ENCODE data around the gene UBE2E3. TPM values are rescaled to one million over a fixed set of nuclear protein-coding genes. Genes with fewer than 3 reads are reported as not detected.

UBE2E3 gene
- total and polyA plus RNA-seq, 2 of the 4 experiments (the other 2 are of a cell fraction): 106 to 114 TPM

DNA sequence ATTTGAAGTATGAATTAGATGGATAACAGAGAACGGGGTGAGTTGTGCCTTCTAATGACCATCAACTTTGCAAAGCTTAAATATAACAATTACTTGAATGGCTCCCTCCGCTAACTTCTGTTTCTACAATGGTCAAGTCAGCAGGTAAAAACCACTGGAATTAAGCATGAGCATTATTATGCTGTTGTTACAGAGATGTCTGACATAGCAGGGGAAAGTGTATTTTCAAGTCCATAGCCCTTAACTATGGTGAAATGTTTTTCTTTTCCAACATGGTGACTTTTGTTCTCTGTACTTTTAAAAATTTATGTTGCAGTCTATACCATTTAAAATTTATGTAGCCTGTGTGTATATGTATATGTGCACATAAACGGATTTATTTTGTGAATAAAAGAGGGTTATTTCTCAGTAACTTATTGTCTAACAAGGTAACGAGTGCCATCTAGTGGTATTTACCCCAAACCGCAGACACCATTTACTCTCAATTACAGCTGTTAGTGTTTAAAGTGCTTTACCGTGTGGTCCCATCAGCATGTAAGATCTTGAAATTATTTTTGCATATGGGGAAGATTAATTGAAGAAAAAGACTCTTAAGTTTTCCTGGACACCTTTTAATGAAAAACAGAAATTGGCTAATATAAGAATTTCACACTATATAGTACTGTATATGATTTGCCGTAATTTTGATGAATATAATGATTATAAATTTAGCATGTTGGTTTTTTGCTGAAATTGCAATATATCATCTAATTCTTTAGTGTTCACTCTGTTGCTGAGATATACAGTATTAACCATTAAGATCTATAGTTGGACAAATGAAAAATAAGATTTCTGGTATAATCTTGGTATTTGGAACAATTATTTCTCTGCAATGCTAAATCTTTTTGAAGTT lies 78.2 kb downstream of the UBE2E3 start:
- Histone ChIP-seq H3K56ac (ENCODE audit: extremely low read depth, insufficient read depth, low read length) (no peak overlapping the region), H3K9me3 (ENCODE audit: control insufficient read depth, insufficient read depth, low read length) (no peaks in the 10 kb centered on the region), H3K18ac (ENCODE audit: low read depth, low read length) (no peak overlapping the region), H2BK20ac (ENCODE audit: low read depth, low read length) (no peak overlapping the region), H3K4ac (ENCODE audit: low read depth, low read length) (no peak overlapping the region), H3K36me3 (ENCODE audit: control insufficient read depth, insufficient read depth, low read length) (peaks cover 3% of the 10 kb centered on the region), H3K4me3 (ENCODE audit: insufficient read depth, low read depth, low read length) (no peak overlapping the region), H2AK9ac (replicated peaks; ENCODE audit: low read depth, low read length, poor library complexity) (no peak overlapping the region), H3K27ac (ENCODE audit: insufficient read depth, low read length) (no peak overlapping the region), H2AFZ (replicated peaks; ENCODE audit: low read length, poor library complexity) (no peak overlapping the region), H3K27me3 (ENCODE audit: control insufficient read depth, insufficient read depth, low read length) (no peaks in the 10 kb centered on the region), H4K8ac (ENCODE audit: low read depth in 2 of 2, low read length in 2 of 2) (no peak overlapping the region), H3K9ac (ENCODE audit: low read depth, low read length) (no peak overlapping the region), H4K91ac (ENCODE audit: insufficient read depth, low read depth, low read length) (no peak overlapping the region), H2BK15ac (ENCODE audit: low read depth, low read length) (no peak overlapping the region), H2BK120ac (ENCODE audit: low read depth, low read length) (no peak overlapping the region), H4K20me1 (ENCODE audit: insufficient read depth, low read length) (no peaks in the 10 kb centered on the region), H4K5ac (ENCODE audit: low read depth, low read length) (no peak overlapping the region), H3K79me1 (ENCODE audit: low read depth in 1 of 2, low read length in 2 of 2) (peaks cover 16 to 34% of the 10 kb centered on the region in 2 experiments; a peak in 3 of 4 replicates), H2BK5ac (ENCODE audit: low read depth, low read length, poor library complexity, severe bottlenecking) (no peak overlapping the region), H3K9me1 (ENCODE audit: insufficient read depth, low read length) (no peaks in the 10 kb centered on the region), H3K4me2 (ENCODE audit: low read depth, low read length) (no peak overlapping the region), H3K4me1 (ENCODE audit: control insufficient read depth, insufficient read depth, low read length) (no peaks in the 10 kb centered on the region), H3K23ac (ENCODE audit: low read depth, low read length) (no peak overlapping the region), H2AK5ac (ENCODE audit: low read depth, low read length) (no peak overlapping the region), H3K14ac (replicated peaks; ENCODE audit: low read depth, low read length) (no peak overlapping the region)
- in situ Hi-C loops (cut with MboI; ENCODE audit: low sequenced_read_pairs) (no loop called here), dilution Hi-C loops (cut with HindIII; ENCODE audit: low sequenced_read_pairs, unreplicated experiment) (no loop called here), intact Hi-C loops (cut with micrococcal nuclease) (loop anchor here (1.0 kb wide), 1 partner anchor 933 kb away; no protein-coding TSS in a partner anchor)
- POLR2A ChIA-PET (ENCODE audit: unreplicated experiment): interaction anchor here (0.7 kb wide), 1 partner anchor 83 kb away, joined by 4 read pairs; no protein-coding TSS in a partner anchor
- DNase-seq: peak; percentile 29
- TF ChIP-seq CEBPB (IDR thresholded peaks at IDR 0.05; ENCODE audit: low read depth, low read length) (no peak), RFX5 (IDR thresholded peaks at IDR 0.05; ENCODE audit: low read depth, low read length) (no peak), MAFK (IDR thresholded peaks at IDR 0.05; ENCODE audit: low read depth, low read length) (peak; percentile 67; the same call in 1 of the 2 replicates), CHD1 (IDR thresholded peaks at IDR 0.05; ENCODE audit: low read depth, low read length) (no peak), RAD21 (IDR thresholded peaks at IDR 0.05; ENCODE audit: low read length) (peak; percentile 67), SMC3 (IDR thresholded peaks at IDR 0.05; ENCODE audit: low read depth, low read length) (peak; percentile 53), MAZ (IDR thresholded peaks at IDR 0.05; ENCODE audit: borderline replicate concordance, low read depth, low read length) (no peak), NFE2L2 (IDR thresholded peaks at IDR 0.05; ENCODE audit: low read depth, low read length) (no peak), BHLHE40 (IDR thresholded peaks at IDR 0.05; ENCODE audit: low read depth, low read length) (no peak)
- TF ChIP-seq, protein P1, sequence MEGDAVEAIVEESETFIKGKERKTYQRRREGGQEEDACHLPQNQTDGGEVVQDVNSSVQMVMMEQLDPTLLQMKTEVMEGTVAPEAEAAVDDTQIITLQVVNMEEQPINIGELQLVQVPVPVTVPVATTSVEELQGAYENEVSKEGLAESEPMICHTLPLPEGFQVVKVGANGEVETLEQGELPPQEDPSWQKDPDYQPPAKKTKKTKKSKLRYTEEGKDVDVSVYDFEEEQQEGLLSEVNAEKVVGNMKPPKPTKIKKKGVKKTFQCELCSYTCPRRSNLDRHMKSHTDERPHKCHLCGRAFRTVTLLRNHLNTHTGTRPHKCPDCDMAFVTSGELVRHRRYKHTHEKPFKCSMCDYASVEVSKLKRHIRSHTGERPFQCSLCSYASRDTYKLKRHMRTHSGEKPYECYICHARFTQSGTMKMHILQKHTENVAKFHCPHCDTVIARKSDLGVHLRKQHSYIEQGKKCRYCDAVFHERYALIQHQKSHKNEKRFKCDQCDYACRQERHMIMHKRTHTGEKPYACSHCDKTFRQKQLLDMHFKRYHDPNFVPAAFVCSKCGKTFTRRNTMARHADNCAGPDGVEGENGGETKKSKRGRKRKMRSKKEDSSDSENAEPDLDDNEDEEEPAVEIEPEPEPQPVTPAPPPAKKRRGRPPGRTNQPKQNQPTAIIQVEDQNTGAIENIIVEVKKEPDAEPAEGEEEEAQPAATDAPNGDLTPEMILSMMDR (conservative IDR thresholded peaks at IDR 0.05; ENCODE audit: low read depth, low read length): peak; percentile 55
- TF ChIP-seq, protein P2, sequence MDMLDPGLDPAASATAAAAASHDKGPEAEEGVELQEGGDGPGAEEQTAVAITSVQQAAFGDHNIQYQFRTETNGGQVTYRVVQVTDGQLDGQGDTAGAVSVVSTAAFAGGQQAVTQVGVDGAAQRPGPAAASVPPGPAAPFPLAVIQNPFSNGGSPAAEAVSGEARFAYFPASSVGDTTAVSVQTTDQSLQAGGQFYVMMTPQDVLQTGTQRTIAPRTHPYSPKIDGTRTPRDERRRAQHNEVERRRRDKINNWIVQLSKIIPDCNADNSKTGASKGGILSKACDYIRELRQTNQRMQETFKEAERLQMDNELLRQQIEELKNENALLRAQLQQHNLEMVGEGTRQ (IDR thresholded peaks at IDR 0.05; ENCODE audit: low read depth, low read length): no peak
- TF ChIP-seq, protein P3, sequence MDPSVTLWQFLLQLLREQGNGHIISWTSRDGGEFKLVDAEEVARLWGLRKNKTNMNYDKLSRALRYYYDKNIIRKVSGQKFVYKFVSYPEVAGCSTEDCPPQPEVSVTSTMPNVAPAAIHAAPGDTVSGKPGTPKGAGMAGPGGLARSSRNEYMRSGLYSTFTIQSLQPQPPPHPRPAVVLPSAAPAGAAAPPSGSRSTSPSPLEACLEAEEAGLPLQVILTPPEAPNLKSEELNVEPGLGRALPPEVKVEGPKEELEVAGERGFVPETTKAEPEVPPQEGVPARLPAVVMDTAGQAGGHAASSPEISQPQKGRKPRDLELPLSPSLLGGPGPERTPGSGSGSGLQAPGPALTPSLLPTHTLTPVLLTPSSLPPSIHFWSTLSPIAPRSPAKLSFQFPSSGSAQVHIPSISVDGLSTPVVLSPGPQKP (IDR thresholded peaks at IDR 0.05; ENCODE audit: borderline replicate concordance, low read depth, low read length): no peak
- ATAC-seq (ENCODE audit: low read depth): no peak
- BruUV-seq (replicated peaks): no TSS peak
- CTCF ChIA-PET: no interaction called here
- WGBS, 2 experiments (ENCODE audit: extremely low coverage in 2 of 2, insufficient read length in 1 of 2): no CpG with 5 or more reads among the region's 7 CpGs
